ENCODE data around the gene PRSS38.

The PRSS38 gene

DNA sequence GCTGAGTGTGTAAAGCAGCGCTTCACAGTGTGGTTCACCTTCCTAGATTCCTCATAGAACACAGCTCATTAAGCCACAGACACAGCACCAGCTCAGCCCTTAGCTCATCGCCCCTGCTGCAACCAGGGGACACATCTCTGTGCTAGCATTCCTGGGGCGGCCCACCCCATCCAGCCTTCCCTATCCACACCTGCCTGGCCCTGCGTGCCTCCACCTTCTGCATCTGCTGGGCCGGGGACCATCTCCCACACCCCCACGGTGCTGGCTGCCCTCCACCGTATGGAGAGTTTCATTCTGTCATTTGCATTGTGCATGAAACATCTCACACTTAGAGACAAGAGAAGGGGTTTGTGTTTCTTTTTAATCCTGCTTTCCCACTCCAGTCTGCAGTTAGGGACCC lies 35.8 kb upstream of the PRSS38 start:
- no peak for DNase-seq

GRCh38 chr1:227780101-227781044 lies 35.1 kb upstream of the PRSS38 start:
- DNase-seq = no peak

GRCh38 chr1:227781314-227781930 lies 34.1 kb upstream of the PRSS38 start:
- no peak for DNase-seq

DNA sequence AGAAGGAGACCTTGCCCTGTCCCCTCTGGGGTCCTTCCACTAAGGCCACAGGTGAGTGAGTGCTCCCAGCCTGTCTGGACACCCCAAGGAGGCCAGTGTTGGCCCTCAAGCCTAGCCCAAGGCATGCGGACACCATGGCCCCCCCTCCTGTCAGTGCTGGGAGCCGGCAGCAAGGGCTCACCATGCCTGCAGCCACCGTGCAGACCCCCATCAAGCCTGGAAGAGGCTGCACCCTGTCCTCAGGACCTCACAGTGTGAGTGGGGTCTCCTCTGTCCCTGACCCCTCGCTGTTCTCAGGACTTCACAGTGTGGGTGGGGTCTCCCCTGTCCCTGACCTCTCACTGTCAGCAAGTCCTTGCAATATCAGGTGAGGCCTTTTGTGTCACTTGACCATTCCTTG lies 33.2 kb upstream of the PRSS38 start:
- no peak for DNase-seq

DNA sequence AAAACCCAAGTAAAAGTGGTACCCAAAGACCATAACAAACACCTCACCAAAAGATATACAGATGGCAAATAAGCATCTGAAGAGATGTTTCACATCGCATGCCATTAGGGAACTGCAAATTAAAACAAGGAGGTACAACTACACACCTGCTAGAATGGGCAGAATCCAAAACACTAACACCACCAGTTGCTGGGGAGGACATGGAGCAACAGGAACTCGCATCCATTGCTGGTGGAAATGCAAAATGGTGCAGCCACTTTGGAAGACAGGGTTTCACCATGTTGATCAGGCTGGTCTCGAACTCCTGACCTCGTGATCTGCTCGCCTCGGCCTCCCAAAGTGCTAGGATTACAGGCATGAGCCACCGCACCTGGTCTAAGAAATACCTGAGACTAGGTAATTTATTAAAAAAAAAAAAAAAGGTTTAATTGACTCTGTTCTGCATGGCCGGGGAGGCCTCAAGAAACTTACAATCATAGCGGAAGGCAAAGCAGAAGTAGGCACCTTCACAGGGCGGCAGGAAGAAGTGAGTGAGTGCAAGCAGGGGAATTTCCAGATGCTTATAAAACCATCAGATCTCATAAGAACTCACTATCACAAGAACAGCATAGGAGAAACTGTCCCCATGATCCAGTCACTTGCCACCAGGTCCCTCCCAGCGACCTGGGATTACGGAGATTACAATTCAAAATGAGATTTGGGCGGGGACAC lies 30.2 kb upstream of the PRSS38 start:
- no peak for DNase-seq

GRCh38 chr1:227785805-227786671 lies 29.4 kb upstream of the PRSS38 start:
- no peak for DNase-seq

- DNase-seq = no peak
Observed at GRCh38 chr1:227786673-227787512, 28.6 kb upstream of the PRSS38 start.

- peak; percentile 92 for DNase-seq
Observed at GRCh38 chr1:227787513-227788270, 27.8 kb upstream of the PRSS38 start.

GRCh38 chr1:227788271-227789083 lies 27.0 kb upstream of the PRSS38 start:
- DNase-seq = peak; percentile 71

DNA sequence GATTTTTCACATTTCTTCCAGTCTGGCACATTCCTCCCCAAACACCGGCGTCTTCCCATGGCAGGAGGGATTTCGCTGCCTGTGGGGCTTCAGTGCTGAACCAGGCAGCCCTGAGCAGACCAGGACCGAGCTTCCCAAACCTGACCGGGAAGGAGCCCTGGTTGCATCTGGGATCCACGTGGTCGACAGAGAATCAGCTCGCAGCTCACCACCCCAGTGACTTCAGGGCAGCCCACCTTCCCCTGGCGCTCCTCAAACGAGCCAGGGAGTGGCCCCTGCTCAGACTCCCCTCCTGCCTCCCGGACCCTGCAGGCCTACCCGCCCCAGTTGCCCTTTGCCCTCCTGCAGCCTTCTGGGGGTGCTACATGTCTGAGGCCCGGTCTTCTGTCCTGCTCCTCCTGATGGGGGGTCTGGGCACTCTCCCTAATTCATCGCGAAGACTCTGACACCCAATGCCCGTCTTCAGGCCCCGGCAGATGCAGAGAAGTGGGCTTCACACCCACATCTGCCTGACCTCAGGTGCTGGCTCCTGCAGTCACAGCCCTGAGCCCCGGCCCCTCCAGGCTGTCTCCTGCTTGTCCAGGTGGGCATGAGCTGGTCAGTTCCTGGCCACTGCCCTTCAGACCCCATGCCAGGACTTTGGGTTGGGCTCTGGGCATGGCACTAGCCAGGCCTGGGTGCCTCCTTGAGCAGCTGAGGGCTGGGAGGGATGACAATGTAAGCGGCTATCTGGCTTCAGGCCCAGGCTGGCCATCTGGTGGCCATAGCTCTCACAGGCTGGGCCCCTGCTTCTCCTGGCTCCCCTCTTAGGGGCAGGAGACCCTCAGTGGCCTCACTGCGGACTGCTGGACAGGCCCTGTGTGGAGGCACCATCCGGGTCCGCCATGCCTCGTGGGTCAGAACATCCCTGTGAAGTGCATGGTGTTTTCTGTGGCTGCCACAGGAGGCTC lies 26.1 kb upstream of the PRSS38 start:
- DNase-seq = no peak

GRCh38 chr1:227790034-227790400 lies 25.5 kb upstream of the PRSS38 start:
- DNase-seq = no peak

DNA sequence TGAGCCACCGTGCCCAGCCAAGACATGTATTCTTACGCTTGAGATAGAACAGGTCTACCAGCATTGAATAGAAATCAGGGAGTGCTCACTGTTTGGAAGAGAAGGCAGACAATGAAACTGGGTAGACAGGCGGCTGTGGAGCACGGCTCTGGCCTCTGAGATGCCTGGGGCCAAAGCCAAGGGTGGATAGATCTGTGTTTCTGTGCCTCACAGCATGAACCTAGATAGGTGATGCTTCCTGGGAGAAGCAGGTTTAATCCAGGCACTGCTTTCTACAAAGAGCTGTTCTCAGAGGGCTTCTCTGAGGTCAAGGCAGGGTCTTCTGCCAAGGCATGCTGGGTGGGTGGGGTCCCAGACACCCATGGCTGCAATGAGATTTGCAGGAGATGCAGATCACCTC lies 24.6 kb upstream of the PRSS38 start:
- DNase-seq = no peak

- no peak for DNase-seq
Observed at GRCh38 chr1:227791425-227792143, 23.9 kb upstream of the PRSS38 start.

- DNase-seq = no peak
Observed at GRCh38 chr1:227792216-227793078, 23.0 kb upstream of the PRSS38 start.

DNA sequence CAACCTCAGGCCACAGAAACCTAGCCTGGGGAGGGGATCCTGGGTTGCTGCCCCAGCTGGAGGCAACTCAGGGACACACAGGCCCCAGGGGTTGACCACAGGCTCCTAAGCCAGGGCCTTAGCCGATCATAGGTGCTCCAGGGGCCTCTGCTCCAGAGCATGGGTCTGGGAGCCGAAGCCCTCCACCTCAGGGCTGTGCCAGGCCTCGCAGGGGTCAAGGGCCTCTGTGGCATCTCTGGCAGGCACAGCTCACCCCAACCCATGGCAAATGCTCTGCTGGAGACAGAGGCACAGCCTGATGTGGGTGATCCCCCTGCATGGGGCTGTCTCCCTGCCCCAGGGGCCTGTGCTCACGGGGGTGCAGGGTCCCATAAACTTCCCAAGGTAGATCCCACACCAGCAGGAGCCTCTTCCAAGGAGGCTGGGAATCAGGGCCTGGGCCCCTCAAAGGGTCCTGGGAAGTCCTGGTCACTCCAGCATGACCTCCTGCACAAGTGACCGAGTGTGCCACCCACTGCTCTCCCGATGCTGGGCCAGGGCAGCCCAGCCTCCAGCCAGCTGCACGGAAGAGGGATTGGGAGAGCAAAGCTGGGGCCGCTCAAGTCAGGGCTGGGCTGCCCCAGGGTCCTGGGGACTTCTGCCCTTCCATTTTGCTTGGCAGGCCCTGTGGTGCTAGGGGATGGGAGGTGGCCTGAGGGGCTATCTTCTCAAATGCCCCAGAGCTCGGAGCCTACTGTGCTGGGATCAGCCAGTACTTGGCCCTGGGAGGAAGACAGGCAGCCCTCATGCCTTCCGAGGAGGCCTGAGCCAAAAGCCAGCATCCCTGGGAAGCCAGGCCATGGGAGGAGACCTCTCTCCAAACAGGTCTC lies 22.2 kb upstream of the PRSS38 start:
- DNase-seq = no peak
